Glutamatergic neuron (in vitro differentiated cells): ENCODE data around the gene ENTPD2. TPM values are rescaled to one million over a fixed set of nuclear protein-coding genes. Genes with fewer than 3 reads are reported as not detected.
A peak's percentile ranks its signal among the peaks of the same experiment; 100 is the strongest.

Experiments
- DNase-seq: peaks from one replicate; pipeline ENCODE4 v3.0.0; 2022
- H3K27ac Mint-ChIP-seq: one replicate; pipeline ENCODE4 v1.8.0; 2020; ENCODE audit warnings: mild to moderate bottlenecking, mixed read lengths, inconsistent platforms; ENCODE audit not compliant: unreplicated experiment
- H3K27me3 Mint-ChIP-seq: one replicate; pipeline ENCODE4 v1.8.0; 2020; ENCODE audit warnings: mild to moderate bottlenecking, moderate library complexity, mixed read lengths, inconsistent platforms; ENCODE audit not compliant: unreplicated experiment
- H3K36me3 Mint-ChIP-seq: one replicate; pipeline ENCODE4 v1.8.0; 2020; ENCODE audit warnings: mild to moderate bottlenecking, mixed read lengths, inconsistent platforms; ENCODE audit not compliant: unreplicated experiment
- H3K4me1 Mint-ChIP-seq: one replicate; pipeline ENCODE4 v1.8.0; 2020; ENCODE audit warnings: mild to moderate bottlenecking, low read depth, mixed read lengths, inconsistent platforms; ENCODE audit not compliant: unreplicated experiment
- H3K4me3 Mint-ChIP-seq: one replicate; pipeline ENCODE4 v1.8.0; 2020; ENCODE audit warnings: mild to moderate bottlenecking, mixed read lengths, inconsistent platforms; ENCODE audit not compliant: unreplicated experiment
- H3K9me3 Mint-ChIP-seq: one replicate; pipeline ENCODE4 v1.8.0; 2020; ENCODE audit warnings: mild to moderate bottlenecking, moderate library complexity, mixed read lengths, inconsistent platforms; ENCODE audit not compliant: unreplicated experiment
- CTCF ChIP-seq: fragments of 200-600 bp; sonication (generic); IDR thresholded peaks from one replicate; pipeline ENCODE4 v1.5.0; 2021; ENCODE audit not compliant: partially characterized antibody, unreplicated experiment
- total RNA-seq: library from RNA; stranded (reverse); fragmentation: NEBNext Ultra II Directional; extraction: Animal tissue kit (Norgen Biotek cat#: 25700); gene quantifications from one replicate; pipeline ENCODE4 v1.2.1, GENCODE V29; 2021; ENCODE audit not compliant: unreplicated experiment

Gene ENTPD2
- total RNA-seq, 1 donor from 2014 or later, result 0.69 TPM

- peaks cover 4% of the 10 kb centered on the region for H3K9me3 Mint-ChIP-seq
- H3K36me3 Mint-ChIP-seq, result no peaks in the 10 kb centered on the region
- H3K27ac Mint-ChIP-seq, result no peak overlapping the region
- peaks cover 10% of the 10 kb centered on the region for H3K27me3 Mint-ChIP-seq
- no peak for TF ChIP-seq CTCF
- DNase-seq, result no peak
- no peak overlapping the region for H3K4me3 Mint-ChIP-seq
- H3K4me1 Mint-ChIP-seq, result peaks cover 2% of the 10 kb centered on the region
These were observed 28.3 kb downstream of the ENTPD2 start for GRCh38 chr9:137025517-137025966.

GRCh38 chr9:137023583-137023991 is 30.3 kb downstream of the ENTPD2 start:
- H3K36me3 Mint-ChIP-seq, result no peaks in the 10 kb centered on the region
- no peak for TF ChIP-seq CTCF
- H3K27me3 Mint-ChIP-seq, result peaks cover 4% of the 10 kb centered on the region
- H3K4me1 Mint-ChIP-seq, result peaks cover 2% of the 10 kb centered on the region
- no peak for DNase-seq
- no peak overlapping the region for H3K4me3 Mint-ChIP-seq
- peaks cover 4% of the 10 kb centered on the region for H3K9me3 Mint-ChIP-seq
- H3K27ac Mint-ChIP-seq, result no peak overlapping the region

- Mint-ChIP-seq H3K9me3 (peaks cover 4% of the 10 kb centered on the region), H3K4me3 (peak overlapping the region; percentile 38)
- DNase-seq, result no peak
These were observed 30.7 kb downstream of the ENTPD2 start for GRCh38 chr9:137023157-137023556.

GRCh38 chr9:137022662-137023008 is 31.2 kb downstream of the ENTPD2 start:
- Mint-ChIP-seq H3K36me3 (no peaks in the 10 kb centered on the region), H3K9me3 (peaks cover 4% of the 10 kb centered on the region), H3K4me1 (peaks cover 2% of the 10 kb centered on the region), H3K27me3 (peaks cover 4% of the 10 kb centered on the region), H3K4me3 (no peak overlapping the region), H3K27ac (no peak overlapping the region)
- no peak for DNase-seq
- no peak for TF ChIP-seq CTCF

More at GRCh38 chr9:137023157-137023556, 30.7 kb downstream of the ENTPD2 start:
- peaks cover 2% of the 10 kb centered on the region for H3K4me1 Mint-ChIP-seq
- H3K27ac Mint-ChIP-seq, result no peak overlapping the region
- no peaks in the 10 kb centered on the region for H3K36me3 Mint-ChIP-seq
- no peak for TF ChIP-seq CTCF
- peaks cover 4% of the 10 kb centered on the region for H3K27me3 Mint-ChIP-seq

GRCh38 chr9:137021979-137022661 is 31.7 kb downstream of the ENTPD2 start:
- H3K27ac Mint-ChIP-seq, result no peak overlapping the region
- H3K36me3 Mint-ChIP-seq, result no peaks in the 10 kb centered on the region
- H3K4me1 Mint-ChIP-seq, result peaks cover 2% of the 10 kb centered on the region
- H3K9me3 Mint-ChIP-seq, result peaks cover 2% of the 10 kb centered on the region
- no peak for DNase-seq
- H3K27me3 Mint-ChIP-seq, result peaks cover 2% of the 10 kb centered on the region
- no peak for TF ChIP-seq CTCF
- no peak overlapping the region for H3K4me3 Mint-ChIP-seq
